Fibroblast of lung (primary cell): ENCODE measurements around the gene CYP11A1. TPM values are rescaled to one million over a fixed set of nuclear protein-coding genes. Genes with fewer than 3 reads are reported as not detected.

Source experiments
- DNase-seq, 2 donors: peaks; one replicate each; pipeline versions ENCODE4 v3.0.0 to v3.0.0-alpha.2; 2010; ENCODE audit warnings: low read depth in 2 of 2
- H2AFZ ChIP-seq: 2 replicates; pipeline ENCODE4 v1.5.1; 2012; ENCODE audit warnings: low read length, control low read depth, inconsistent platforms
- H3K27ac ChIP-seq: 2 replicates; pipeline ENCODE4 v1.5.1; 2011; ENCODE audit warnings: low read length, control low read depth; ENCODE audit not compliant: insufficient read depth
- H3K27me3 ChIP-seq: 2 replicates; pipeline ENCODE4 v1.5.1; 2011; ENCODE audit warnings: mild to moderate bottlenecking, low read length; ENCODE audit not compliant: control insufficient read depth, insufficient read depth
- H3K36me3 ChIP-seq: 2 replicates; pipeline ENCODE4 v1.5.1; 2011; ENCODE audit warnings: low read length; ENCODE audit not compliant: control insufficient read depth, insufficient read depth
- H3K4me1 ChIP-seq: 2 replicates; pipeline ENCODE4 v1.5.1; 2011; ENCODE audit warnings: low read length; ENCODE audit not compliant: control insufficient read depth, insufficient read depth; ENCODE audit errors: extremely low read depth
- H3K4me2 ChIP-seq: 2 replicates; pipeline ENCODE4 v1.5.1; 2011; ENCODE audit warnings: low read length, control low read depth; ENCODE audit not compliant: insufficient read depth; ENCODE audit errors: extremely low read depth
- H3K4me3 ChIP-seq, 4 experiments: fragments of 200-600 bp in 1 of 4; sonication (generic) in 1 of 4; replicated peaks in 1 of 4; 2 replicates each; pipeline ENCODE4 v1.5.1; 2011 to 2016; ENCODE audit warnings: low read length in 4 of 4, low read depth in 3 of 4, mild to moderate bottlenecking in 3 of 4, control low read depth in 2 of 4, inconsistent platforms in 1 of 4, mixed read lengths in 1 of 4; ENCODE audit not compliant: insufficient read depth in 1 of 4; ENCODE audit errors: control extremely low read depth in 1 of 4
- H3K79me2 ChIP-seq: 2 replicates; pipeline ENCODE4 v1.5.1; 2012; ENCODE audit warnings: mild to moderate bottlenecking, low read length, inconsistent platforms; ENCODE audit not compliant: control insufficient read depth, insufficient read depth
- H3K9ac ChIP-seq: 2 replicates; pipeline ENCODE4 v1.5.1; 2011; ENCODE audit warnings: mild to moderate bottlenecking, low read length, control low read depth; ENCODE audit not compliant: insufficient read depth
- H3K9me3 ChIP-seq: 2 replicates; pipeline ENCODE4 v1.5.1; 2012; ENCODE audit warnings: low read depth, low read length; ENCODE audit not compliant: control insufficient read depth, insufficient read depth
- H4K20me1 ChIP-seq: 2 replicates; pipeline ENCODE4 v1.5.1; 2011; ENCODE audit warnings: low read length; ENCODE audit not compliant: control insufficient read depth, insufficient read depth; ENCODE audit errors: extremely low read depth
- CTCF ChIP-seq, 2 donors: IDR thresholded peaks in 1 of 2; conservative IDR thresholded peaks in 1 of 2; 1 replicate in 1 of 2; 2 replicates in 1 of 2; pipeline ENCODE4 v1.5.1; 2011 to 2012; ENCODE audit warnings: low read length in 2 of 2, control low read depth in 1 of 2, inconsistent platforms in 1 of 2, low read depth in 1 of 2, mild to moderate bottlenecking in 1 of 2
- EZH2 ChIP-seq: IDR thresholded peaks from 2 replicates; pipeline ENCODE4 v1.5.1; 2012; ENCODE audit warnings: low read length, control low read depth, mild to moderate bottlenecking; ENCODE audit errors: missing control alignments
- polyA plus RNA-seq, 2 donors: library from polyadenylated mRNA; depleted of rRNA in 1 of 2; stranded (reverse) in 1 of 2; unstranded in 1 of 2; fragments of >200 nt; gene quantifications; 2 replicates each; pipeline ENCODE4 v1.2.1, GENCODE V29; 2011 to 2012; ENCODE audit warnings: missing spikeins in 1 of 2
- total RNA-seq: library from RNA; depleted of rRNA; stranded (reverse); fragments of >200 nt; gene quantifications from 2 replicates; pipeline ENCODE4 v1.2.1, GENCODE V29; 2014

Gene CYP11A1
- total and polyA plus RNA-seq, 2 donors (not counting 1 experiment from before 2014, with no cell fraction given), result 0.07 to 0.33 TPM

- DNase-seq, result no peak
- Histone ChIP-seq H3K27me3 (no peaks in the 10 kb centered on the region), H3K9me3 (no peaks in the 10 kb centered on the region), H2AFZ (no peak overlapping the region), H3K9ac (no peak overlapping the region), H3K4me1 (peaks cover 26% of the 10 kb centered on the region), H3K36me3 (no peaks in the 10 kb centered on the region), H3K27ac (no peak overlapping the region), H3K4me2 (no peak overlapping the region), H3K79me2 (no peaks in the 10 kb centered on the region), H4K20me1 (no peaks in the 10 kb centered on the region), H3K4me3 (no peak overlapping the region)
- TF ChIP-seq EZH2, result no peak
- no peak for TF ChIP-seq CTCF (conservative IDR thresholded peaks at IDR 0.05 in 1 of 2, IDR thresholded peaks at IDR 0.05 in 1 of 2; ENCODE audit: low read depth in 1 of 2, low read length in 2 of 2)
Observed at GRCh38 chr15:74392902-74393301, 25.5 kb upstream of the CYP11A1 start.

GRCh38 chr15:74392451-74392830 lies 25.0 kb upstream of the CYP11A1 start:
- H3K79me2 ChIP-seq, result no peaks in the 10 kb centered on the region
- no peak overlapping the region for H3K9ac ChIP-seq
- H4K20me1 ChIP-seq, result no peaks in the 10 kb centered on the region
- H3K27ac ChIP-seq, result no peak overlapping the region
- no peak overlapping the region for H3K4me3 ChIP-seq
- H3K4me2 ChIP-seq, result peak overlapping the region; percentile 55
- TF ChIP-seq CTCF (conservative IDR thresholded peaks at IDR 0.05 in 1 of 2, IDR thresholded peaks at IDR 0.05 in 1 of 2; ENCODE audit: low read depth in 1 of 2, low read length in 2 of 2) (no peak), EZH2 (no peak)
- H3K27me3 ChIP-seq, result no peaks in the 10 kb centered on the region
- H3K36me3 ChIP-seq, result no peaks in the 10 kb centered on the region
- peaks cover 25% of the 10 kb centered on the region for H3K4me1 ChIP-seq
- peak overlapping the region; percentile 62 for H2AFZ ChIP-seq
- peak; percentile 27 to 61 for DNase-seq
- H3K9me3 ChIP-seq, result no peaks in the 10 kb centered on the region

GRCh38 chr15:74391582-74392450 lies 24.4 kb upstream of the CYP11A1 start:
- no peak for TF ChIP-seq EZH2
- no peak for TF ChIP-seq CTCF (conservative IDR thresholded peaks at IDR 0.05 in 1 of 2, IDR thresholded peaks at IDR 0.05 in 1 of 2; ENCODE audit: low read depth in 1 of 2, low read length in 2 of 2)
- Histone ChIP-seq H3K4me3 (no peak overlapping the region), H3K9ac (no peak overlapping the region), H3K27me3 (no peaks in the 10 kb centered on the region), H4K20me1 (no peaks in the 10 kb centered on the region), H3K36me3 (no peaks in the 10 kb centered on the region), H3K4me1 (peaks cover 19% of the 10 kb centered on the region), H3K27ac (no peak overlapping the region), H3K4me2 (peak overlapping the region; percentile 55), H2AFZ (peak overlapping the region; percentile 62), H3K79me2 (no peaks in the 10 kb centered on the region), H3K9me3 (no peaks in the 10 kb centered on the region)
- DNase-seq, result no peak
